Endometrial microvascular endothelial cells (primary cell): ENCODE results near the gene TBPL2. TPM values are rescaled to one million over a fixed set of nuclear protein-coding genes. Genes with fewer than 3 reads are reported as not detected.
"Not testable (repeated sequence)": the region's sequence is repeated elsewhere in the genome, so short reads cannot be mapped to it uniquely, and the experiment has no call there.

Experiments
- in situ Hi-C: cut with HindIII; loops from 2 replicates; pipeline ENCODE4 v1.10.0; 2017; ENCODE audit warnings: low sequenced_read_pairs, low pct_unique_long_range_greater_than_20kb; ENCODE audit errors: inconsistent ontology term
- total RNA-seq: library from RNA; depleted of rRNA; stranded (reverse); fragments of >200 nt; gene quantifications from one replicate; pipeline ENCODE4 v1.2.3, GENCODE V29; 2015; ENCODE audit errors: inconsistent ontology term

Gene TBPL2
- total RNA-seq, 1 donor from 2014 or later, result not detected

DNA sequence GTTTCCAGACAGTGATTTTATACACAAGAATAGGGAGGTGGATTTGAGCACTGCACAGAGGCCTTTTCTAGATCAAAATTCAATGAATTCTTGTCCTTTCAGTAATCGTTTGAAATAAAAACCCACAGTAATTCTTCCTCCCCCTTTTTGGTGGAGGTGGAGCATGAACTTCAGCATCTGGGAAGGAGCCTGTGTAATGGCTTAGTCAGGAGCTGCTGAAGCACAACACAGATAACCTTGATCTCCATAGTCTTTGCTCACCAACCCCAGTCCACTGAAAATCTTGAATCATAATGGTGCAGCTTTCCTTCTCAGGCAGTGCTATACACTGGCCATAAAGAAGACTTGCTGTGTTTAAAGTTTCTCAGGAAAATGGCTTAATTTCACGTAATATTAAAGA is 6.4 kb upstream of the TBPL2 start:
- in situ Hi-C loops, result no loop called here

DNA sequence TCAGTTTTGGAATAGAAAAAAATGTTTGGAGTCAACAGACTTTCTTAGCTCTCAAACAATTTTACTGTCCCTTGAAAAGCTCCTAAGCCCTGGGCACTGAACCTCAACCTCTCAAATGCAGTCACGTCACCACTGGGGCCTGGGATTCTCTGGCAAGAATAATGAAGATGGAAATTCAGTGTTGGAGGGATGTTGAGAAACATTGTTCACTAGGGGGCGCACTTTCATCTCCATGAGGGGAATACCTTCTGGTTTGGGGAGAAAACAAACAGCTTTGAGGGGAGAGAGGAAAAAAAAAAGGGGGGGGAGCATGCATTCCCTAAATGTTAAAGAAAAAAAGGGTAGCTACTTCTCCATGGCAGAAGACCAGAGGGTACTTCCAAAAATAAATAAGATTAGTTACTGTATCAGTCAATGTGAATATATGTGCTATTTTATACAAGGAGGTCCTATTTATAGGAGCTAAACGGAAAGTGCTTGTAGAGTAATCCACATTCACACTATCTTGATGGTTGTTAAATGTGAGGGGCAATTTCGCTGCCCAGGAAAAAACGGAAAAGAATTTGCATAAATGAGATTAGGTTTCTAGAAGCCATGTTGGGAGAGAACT is 5.8 kb upstream of the TBPL2 start:
- in situ Hi-C loops, result no loop called here

DNA sequence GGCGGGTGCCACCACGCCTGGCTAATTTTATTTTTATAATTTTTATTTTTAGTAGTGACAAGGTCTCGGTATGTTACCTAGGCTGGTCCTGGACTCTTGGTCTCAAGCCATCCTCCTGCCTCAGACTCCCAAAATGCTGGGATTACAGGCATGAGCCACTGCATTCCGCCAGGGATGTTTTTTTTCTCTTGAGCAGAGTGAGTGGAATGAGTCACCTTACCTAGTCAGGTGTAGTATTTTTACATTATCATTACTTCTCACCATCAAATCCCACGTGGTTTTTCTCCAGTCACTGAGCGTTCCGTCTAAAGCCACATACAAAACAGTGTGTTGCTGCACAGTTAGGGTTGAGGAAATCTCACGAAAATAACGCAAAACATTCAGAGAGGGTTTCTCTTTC is 870 bp upstream of the TBPL2 start:
- in situ Hi-C loops, result no loop called here

DNA sequence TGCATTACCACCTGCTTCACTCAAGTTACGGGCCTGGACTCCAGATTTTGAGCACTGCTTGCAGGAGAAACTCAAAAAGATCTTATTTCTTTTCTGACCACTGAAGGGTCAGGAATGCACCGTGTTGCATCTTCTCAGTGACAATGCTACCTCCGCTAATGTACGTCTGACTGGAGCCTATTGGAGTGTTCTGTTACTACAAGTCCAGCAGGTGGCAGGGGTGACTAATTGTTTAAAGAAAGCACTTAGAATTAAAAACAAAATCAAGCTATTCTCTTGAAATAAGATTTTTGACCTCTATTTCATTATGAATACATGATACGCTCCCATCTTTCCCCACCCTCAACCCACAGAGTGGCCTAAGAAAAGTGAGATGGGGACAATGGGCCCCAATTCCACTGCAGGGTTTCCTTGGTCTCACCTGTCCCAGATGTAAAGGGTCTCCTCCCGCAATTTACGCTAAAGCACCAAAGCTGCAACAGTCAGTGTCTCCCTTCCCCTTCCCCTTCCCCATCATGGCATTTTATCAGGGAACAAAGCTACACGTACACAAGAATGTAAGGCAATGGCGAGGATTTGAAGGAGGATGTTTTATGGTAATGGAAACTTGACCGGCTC is 2.2 kb downstream of the TBPL2 start:
- in situ Hi-C loops, result no loop called here

DNA sequence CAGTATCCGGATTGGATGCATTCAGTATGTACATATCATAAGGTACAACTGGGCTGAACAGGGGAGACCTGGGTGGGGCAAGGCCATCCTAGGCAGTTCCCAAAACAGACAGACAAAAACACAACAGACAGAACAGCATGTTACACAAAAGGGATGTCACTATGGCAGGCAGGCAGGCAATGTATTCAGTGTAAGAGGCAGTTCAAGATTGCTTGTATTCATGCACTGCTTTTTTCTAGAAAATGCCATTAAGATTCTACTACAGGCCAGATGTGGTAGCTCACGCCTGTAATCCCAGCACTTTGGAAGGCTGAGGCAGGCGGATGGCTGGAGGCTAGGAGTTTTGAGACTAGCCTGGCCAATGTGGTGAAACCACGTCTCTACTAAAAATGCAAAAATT is 3.5 kb downstream of the TBPL2 start:
- in situ Hi-C loops, result no loop called here

DNA sequence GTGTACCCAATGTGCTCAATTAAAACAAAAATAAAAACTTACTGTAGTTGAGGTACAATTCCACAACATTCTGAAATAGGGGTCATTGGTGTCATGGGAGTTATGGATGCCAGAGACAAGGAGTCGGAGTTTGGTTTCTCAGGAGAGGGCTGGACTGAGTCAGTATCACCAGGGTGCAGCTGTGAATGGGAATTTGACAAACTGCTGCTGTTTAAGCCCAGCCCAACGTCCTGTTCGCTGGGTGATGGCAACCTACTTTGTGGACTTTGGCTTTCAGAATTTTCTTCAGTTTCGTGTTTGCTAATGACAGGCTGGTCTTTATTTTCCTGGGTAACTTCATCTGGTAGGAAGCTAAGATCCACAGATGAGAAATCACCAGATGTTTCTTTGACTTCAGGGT is 3.9 kb downstream of the TBPL2 start:
- in situ Hi-C loops, result no loop called here

DNA sequence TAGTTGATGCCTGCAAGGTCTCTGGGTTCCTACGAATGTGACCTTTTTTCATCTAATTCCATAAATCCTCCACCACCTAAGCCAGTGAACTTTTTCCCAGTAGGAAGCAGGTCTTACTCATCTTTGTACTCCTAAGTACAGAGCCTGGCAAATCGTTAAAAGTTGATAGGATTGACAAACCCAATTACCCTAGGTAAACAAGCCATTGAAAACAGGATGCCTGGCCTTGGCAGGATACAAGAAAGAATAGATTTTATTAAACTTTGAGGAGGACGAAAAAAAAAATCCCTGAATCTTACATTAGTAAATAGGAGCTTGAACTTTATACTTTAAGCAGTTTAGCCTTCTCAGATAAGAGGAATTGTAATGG is 5.6 kb downstream of the TBPL2 start:
- in situ Hi-C loops, result no loop called here

DNA sequence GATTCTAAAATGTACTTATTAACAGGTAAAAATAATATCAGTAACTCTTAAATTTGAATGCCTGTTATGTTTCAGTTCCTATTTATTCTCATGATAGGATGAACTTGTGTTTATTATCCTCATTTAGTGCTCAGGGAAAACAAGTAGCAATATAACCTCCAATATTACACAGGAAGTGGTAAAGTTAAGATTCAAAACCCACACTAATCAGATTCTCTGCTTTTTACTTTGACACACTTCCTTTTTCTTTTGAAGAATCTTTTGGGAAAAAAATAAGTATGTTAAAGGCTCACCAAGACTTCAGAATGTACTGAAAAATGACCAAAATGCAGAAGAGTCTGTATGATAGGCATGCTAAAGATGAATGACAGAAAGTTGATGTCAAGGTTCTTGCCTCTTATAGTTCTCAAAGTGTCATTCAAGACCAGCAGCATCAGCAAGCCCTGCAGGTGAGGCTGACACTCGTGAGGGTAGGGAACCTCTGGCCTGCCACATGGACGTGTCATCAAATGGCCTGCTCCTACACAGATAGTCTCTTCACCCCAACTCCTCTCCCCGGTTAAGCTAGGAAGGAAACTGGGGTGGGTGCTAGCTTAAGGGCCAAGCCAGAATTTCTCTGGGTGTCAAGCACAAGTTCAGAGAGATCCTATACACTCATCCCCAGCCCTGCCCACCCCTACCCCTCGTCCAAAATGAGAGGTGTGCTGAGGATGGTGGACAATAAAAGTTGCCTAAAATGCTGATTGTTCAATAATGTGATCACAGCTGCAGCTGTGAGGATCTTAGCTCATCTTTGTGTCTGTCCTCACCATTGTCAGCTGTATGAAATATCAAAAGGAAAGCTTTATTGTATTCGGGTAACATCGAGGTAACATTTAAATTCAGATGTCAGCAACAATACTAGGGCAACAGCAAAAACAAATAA is 6.3 kb downstream of the TBPL2 start:
- in situ Hi-C loops, result no loop called here

DNA sequence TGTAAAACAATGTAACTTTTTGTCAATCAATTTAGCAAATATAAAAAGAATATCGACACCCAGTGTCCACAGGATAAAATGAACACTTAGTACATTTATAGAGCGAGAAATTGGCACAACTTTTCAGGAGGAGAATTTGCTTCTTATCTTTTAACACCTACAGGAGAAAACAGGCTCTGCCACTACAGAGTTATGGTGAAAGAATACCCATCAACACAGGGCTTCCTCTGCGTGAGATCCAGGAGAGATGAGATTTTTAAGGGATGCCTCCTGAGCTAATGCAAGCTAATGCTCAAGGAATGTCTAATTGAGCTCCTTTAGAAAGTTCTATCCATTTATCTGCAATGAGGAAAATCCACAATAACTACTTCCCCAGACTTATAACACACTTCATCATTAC is 7.8 kb downstream of the TBPL2 start:
- in situ Hi-C loops, result no loop called here

DNA sequence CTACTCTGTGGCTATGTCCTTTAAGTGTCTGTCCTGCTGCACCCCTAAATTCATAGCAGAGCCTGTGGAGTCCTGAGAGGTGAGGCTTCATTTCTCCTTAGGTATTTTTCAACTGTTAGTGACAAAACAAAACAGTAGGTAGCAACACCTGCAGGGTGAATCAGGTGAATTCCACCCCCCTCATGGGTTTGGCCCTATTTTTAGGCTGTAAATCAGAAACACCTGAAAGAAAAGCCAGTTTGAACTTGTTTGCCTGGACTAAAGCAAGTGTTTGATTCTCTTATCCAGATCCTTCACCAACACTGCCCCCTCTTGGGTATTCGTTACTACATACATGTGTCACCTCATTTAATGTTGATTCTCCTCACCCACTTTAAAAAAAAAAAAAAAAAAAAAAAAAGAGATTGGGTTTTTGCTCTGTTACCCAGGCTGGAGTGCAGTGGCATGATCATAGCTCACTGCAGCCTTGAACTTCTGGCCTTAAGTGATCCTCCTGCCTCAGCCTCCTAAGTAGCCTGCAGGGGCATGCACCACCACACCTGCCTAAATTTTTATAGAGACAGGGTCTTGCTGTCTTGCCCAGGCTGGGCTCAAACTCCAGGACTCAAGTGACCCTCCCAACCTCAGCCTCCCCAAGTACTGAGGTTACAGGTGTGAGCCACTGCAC is 10.3 kb downstream of the TBPL2 start:
- in situ Hi-C loops, result no loop called here

DNA sequence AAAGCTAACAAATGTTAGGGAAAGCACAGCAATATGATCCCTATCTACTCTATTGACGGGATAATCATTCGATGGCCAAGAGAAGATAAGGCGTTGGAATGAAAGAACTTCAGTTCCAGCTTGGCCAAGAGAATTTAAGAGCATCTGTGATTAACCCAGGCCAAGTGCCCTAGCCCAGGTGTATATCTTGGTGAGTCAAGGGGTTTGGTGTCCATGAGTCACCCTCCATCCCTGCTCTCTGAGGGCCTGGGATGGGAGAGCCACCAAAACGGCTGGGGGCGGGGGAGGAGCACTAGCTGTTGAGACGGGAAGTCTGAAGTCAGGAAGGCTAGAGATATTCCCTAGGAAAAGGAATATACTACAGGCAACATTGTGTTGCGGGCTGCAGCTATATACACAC is 13.0 kb downstream of the TBPL2 start:
- in situ Hi-C loops, result no loop called here

DNA sequence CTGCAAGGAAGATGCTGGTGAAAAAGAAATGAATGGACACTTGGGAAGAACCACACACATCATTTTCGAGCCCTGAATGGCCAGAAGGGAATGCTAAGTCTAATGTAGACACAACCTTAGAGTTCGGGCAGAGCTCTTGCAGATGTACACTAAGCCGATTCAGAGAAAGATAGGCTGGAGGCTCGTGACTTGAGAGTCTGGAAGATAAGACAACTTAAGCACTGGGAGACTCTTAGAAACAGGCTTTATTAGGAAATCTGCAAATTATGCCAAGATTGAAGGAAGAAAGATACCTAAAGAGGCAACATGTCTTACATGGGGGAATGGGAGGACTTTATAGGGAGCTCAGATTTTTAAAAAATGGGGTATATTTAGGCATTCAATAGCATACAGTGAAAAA is 13.5 kb downstream of the TBPL2 start:
- in situ Hi-C loops, result no loop called here

DNA sequence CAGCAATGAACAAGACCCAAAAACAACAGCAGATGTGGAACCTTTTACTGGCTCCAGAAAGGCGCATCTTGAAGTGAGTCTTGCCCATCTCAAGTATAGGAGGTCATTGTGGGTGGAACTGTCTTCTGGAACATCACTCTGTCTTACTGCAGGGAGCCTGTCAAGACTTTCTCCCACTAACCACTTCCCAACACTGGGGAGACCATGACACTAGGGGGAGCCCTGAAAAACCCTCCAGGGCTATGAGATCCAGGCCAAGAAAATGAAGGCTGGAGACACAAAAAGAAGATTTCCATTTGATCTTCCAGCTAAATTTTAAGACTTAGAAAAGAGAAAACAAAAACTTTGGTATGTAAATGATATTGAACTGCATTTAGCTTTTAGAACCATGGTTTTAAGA is 15.3 kb downstream of the TBPL2 start:
- in situ Hi-C loops, result no loop called here

DNA sequence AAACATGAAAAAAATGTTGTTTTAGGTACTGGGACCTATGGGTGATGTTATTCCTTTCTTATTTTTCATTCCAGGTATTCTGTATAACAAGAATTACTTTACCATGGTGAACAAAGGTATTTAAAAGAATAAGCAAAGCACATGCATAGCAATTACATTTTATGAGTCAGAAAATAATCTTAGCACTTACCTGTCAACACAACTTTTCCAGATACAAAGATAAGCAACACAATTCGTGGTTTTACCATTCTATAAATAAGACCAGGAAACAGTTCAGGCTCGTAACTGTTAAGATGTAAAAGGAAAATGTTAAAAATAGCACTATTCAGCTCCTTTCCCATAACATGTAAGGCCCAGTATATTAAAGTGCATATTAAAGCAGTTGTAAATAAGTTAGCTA is 16.4 kb downstream of the TBPL2 start:
- in situ Hi-C loops, result no loop called here

DNA sequence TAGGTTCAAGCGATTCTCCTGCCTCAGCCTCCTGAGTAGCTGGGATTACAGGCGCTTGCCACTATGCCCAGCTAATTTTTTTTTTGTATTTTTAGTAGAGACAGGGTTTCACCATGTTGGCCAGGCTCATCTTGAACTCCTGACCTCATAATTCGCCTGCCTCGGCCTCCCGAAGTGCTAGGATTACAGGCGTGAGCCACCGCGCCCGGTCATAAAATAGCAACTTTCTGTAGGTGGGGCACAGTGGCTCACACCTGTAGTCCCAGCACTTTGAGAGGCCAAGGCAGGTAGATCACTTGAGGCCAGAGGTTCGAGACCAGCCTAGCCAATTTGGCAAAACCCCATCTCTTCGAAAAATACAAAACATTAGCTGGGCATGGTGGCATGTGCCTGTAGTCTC is 18.1 kb downstream of the TBPL2 start:
- in situ Hi-C loops, result not testable (repeated sequence)

DNA sequence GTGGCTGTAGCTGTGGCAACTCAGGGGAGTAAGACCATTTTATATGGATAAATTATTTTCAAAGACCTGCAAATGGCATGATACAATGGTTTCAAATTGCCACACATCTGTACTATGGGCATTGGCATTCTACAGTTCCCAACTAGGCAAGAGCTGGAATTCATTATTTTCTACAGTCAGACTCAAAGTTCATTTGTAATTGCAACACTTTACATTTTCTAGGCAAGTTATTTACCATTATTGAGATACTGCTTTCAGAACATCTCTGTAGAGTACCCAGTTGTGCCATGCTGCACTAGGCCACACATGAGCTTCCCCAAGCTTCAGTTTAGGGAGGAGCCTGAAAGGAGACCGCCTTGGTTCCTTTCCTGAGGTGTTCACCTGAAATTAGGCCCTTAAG is 20.8 kb downstream of the TBPL2 start:
- in situ Hi-C loops, result no loop called here

DNA sequence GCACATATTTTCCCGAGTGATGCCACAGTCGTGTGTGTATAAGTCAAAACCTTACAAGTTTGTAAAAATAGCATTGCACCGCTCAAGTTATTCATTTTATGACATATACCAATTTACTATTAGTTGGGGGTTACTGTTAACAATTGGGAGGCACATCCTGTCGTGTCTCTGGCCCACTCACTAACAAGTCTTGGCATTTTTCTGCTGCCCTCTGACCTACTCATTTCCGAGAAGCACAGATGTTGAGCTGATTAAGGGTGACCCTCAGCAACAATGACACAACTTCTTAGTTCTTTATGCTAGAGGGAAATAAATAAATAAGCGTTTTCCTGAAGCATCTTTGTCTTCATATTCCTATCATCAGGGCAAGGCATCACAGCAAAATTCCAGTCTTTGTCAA is 22.0 kb downstream of the TBPL2 start:
- in situ Hi-C loops, result no loop called here

DNA sequence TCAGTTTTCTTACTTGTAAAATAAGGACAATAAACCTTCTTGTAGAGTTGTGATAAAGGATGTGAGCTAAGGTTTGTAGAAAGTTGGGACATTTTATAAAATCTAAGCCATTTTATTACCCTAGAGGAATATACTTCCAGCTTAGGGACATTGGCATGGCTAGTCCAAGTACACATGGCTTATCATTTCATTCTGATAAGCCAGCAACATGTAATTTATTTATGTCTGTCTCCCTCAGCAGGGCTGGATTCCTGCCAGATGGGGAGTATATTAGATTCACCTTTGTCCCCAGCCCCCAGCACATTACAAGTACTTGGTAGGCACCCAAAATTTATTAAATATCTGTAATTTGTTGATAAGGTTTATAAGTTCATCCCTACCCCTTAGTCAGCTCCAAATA is 22.5 kb downstream of the TBPL2 start:
- in situ Hi-C loops, result no loop called here

DNA sequence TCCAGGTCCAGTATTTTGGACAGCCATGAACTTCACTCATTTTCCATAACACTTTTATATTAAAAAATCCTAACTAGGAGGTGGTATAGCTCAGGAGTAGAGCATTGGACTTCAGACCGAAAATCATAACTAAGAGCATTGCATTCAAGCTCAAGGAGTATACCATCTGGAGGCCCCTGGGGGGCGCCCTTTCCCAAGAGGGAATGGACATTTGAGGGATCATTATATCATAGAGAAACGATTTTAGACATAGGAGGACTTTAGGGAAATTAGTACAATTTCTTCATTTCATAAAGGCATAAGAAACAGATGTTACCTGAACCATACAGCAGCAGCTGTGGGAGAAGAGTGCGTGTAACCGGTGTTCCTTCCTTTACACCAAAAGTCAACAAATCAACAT is 23.6 kb downstream of the TBPL2 start:
- in situ Hi-C loops, result no loop called here

DNA sequence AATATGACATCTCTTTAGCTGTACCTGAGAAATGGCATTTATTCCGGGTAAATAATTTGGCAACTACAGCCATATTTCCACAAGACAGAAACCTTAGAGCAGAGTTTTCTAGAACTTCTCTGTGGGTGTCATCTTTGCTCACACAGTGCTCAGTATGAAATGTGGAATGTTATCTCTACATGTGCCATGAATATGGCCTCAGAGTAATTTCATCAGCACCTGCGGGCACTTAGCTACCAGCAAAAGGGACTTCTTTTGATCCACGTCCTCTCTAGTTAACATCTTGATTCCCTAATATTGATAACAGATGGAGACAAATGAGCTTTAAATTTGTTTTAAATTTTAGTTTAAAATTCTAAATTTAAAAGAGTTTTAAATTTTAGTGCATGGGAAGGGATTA is 25.9 kb downstream of the TBPL2 start:
- in situ Hi-C loops, result no loop called here
